ENCODE results near the gene RCAN1.
A peak's percentile ranks its signal among the peaks of the same experiment; 100 is the strongest.
"Not testable (repeated sequence)": the region's sequence is repeated elsewhere in the genome, so short reads cannot be mapped to it uniquely, and the experiment has no call there.

Gene RCAN1

GRCh38 chr21:34621434-34622350 lies 6.8 kb upstream of the RCAN1 start:
- DNase-seq (ENCODE audit: low spot score): no peak

GRCh38 chr21:34619841-34620665 lies 5.1 kb upstream of the RCAN1 start:
- no peak for DNase-seq (ENCODE audit: low spot score)

- DNase-seq (ENCODE audit: low spot score): no peak
These were observed 4.0 kb upstream of the RCAN1 start for GRCh38 chr21:34618941-34619340.

- no peak for DNase-seq (ENCODE audit: low spot score)
These were observed 2.9 kb upstream of the RCAN1 start for GRCh38 chr21:34617753-34618339.

- no peak for DNase-seq (ENCODE audit: low spot score)
These were observed 538 bp upstream of the RCAN1 start for GRCh38 chr21:34615487-34615814.

- DNase-seq (ENCODE audit: low spot score): peak; percentile 30
These were observed 960 bp downstream of the RCAN1 start for GRCh38 chr21:34613679-34614627.

- no peak for DNase-seq (ENCODE audit: low spot score)
These were observed 2.4 kb downstream of the RCAN1 start for GRCh38 chr21:34612557-34612956.

GRCh38 chr21:34612056-34612455 lies 2.9 kb downstream of the RCAN1 start:
- DNase-seq (ENCODE audit: low spot score): no peak

GRCh38 chr21:34611528-34611927 lies 3.4 kb downstream of the RCAN1 start:
- DNase-seq (ENCODE audit: low spot score): no peak

- DNase-seq (ENCODE audit: low spot score): no peak
These were observed 4.9 kb downstream of the RCAN1 start for GRCh38 chr21:34609933-34610549.

- no peak for DNase-seq (ENCODE audit: low spot score)
These were observed 5.5 kb downstream of the RCAN1 start for GRCh38 chr21:34609244-34609932.

GRCh38 chr21:34607376-34607775 lies 7.5 kb downstream of the RCAN1 start:
- not testable (repeated sequence) for DNase-seq (ENCODE audit: low spot score)

- DNase-seq (ENCODE audit: low spot score): no peak
These were observed 8.3 kb downstream of the RCAN1 start for GRCh38 chr21:34606621-34607020.

GRCh38 chr21:34606051-34606450 lies 8.9 kb downstream of the RCAN1 start:
- DNase-seq (ENCODE audit: low spot score): no peak

GRCh38 chr21:34604956-34605355 lies 10.0 kb downstream of the RCAN1 start:
- DNase-seq (ENCODE audit: low spot score): not testable (repeated sequence)

GRCh38 chr21:34604556-34604955 lies 10.4 kb downstream of the RCAN1 start:
- no peak for DNase-seq (ENCODE audit: low spot score)

GRCh38 chr21:34603710-34604057 lies 11.2 kb downstream of the RCAN1 start:
- no peak for DNase-seq (ENCODE audit: low spot score)

GRCh38 chr21:34603002-34603709 lies 11.8 kb downstream of the RCAN1 start:
- DNase-seq (ENCODE audit: low spot score): peak; percentile 54

- DNase-seq (ENCODE audit: low spot score): no peak
These were observed 12.9 kb downstream of the RCAN1 start for GRCh38 chr21:34602061-34602460.

- no peak for DNase-seq (ENCODE audit: low spot score)
These were observed 15.3 kb downstream of the RCAN1 start for GRCh38 chr21:34599534-34600101.
